H9 (cell line): ENCODE results near the gene SPATS1. TPM values are rescaled to one million over a fixed set of nuclear protein-coding genes. Genes with fewer than 3 reads are reported as not detected.
A peak's percentile ranks its signal among the peaks of the same experiment; 100 is the strongest.

ENCODE experiments used
- DNase-seq: peaks from one replicate; pipeline ENCODE4 v3.0.0-alpha.2; 2017
- H2AFZ ChIP-seq: one replicate; pipeline ENCODE4 v1.6.1; 2013; ENCODE audit warnings: mild to moderate bottlenecking, low read length, control low read depth, moderate library complexity
- H2AK5ac ChIP-seq: 2 replicates; pipeline ENCODE4 v1.6.1; 2013; ENCODE audit warnings: low read length, control low read depth, mixed read lengths; ENCODE audit not compliant: insufficient read length
- H2BK120ac ChIP-seq: one replicate; pipeline ENCODE4 v1.6.1; 2013; ENCODE audit warnings: low read depth, mild to moderate bottlenecking, low read length, control low read depth, inconsistent platforms; ENCODE audit not compliant: poor library complexity, severe bottlenecking
- H2BK12ac ChIP-seq: 2 replicates; pipeline ENCODE4 v1.6.1; 2013; ENCODE audit warnings: low read length, control low read depth, mixed read lengths, low read depth; ENCODE audit not compliant: insufficient read length
- H2BK15ac ChIP-seq: 2 replicates; pipeline ENCODE4 v1.6.1; 2013; ENCODE audit warnings: low read depth, low read length, control low read depth
- H2BK20ac ChIP-seq: one replicate; pipeline ENCODE4 v1.6.1; 2013; ENCODE audit warnings: low read depth, mild to moderate bottlenecking, low read length, control low read depth, inconsistent platforms; ENCODE audit not compliant: poor library complexity, severe bottlenecking
- H2BK5ac ChIP-seq: 2 replicates; pipeline ENCODE4 v1.6.1; 2013; ENCODE audit warnings: low read length, control low read depth, mixed read lengths; ENCODE audit not compliant: insufficient read length
- H3K14ac ChIP-seq: 2 replicates; pipeline ENCODE4 v1.6.1; 2013; ENCODE audit warnings: low read length, control low read depth; ENCODE audit not compliant: insufficient read depth
- H3K18ac ChIP-seq: 2 replicates; pipeline ENCODE4 v1.6.1; 2013; ENCODE audit warnings: low read depth, mild to moderate bottlenecking, mixed read lengths, low read length, control low read depth; ENCODE audit not compliant: insufficient read length
- H3K23ac ChIP-seq: 2 replicates; pipeline ENCODE4 v1.6.1; 2013; ENCODE audit warnings: low read length, control low read depth, mixed read lengths, low read depth; ENCODE audit not compliant: insufficient read length
- H3K23me2 ChIP-seq: 2 replicates; pipeline ENCODE4 v1.6.1; 2013; ENCODE audit warnings: low read depth, mild to moderate bottlenecking, mixed read lengths, low read length, control low read depth; ENCODE audit not compliant: insufficient read length, poor library complexity, severe bottlenecking
- H3K27ac ChIP-seq: 2 replicates; pipeline ENCODE4 v1.5.1; 2013; ENCODE audit warnings: low read length, control low read depth, mixed read lengths, low read depth; ENCODE audit not compliant: insufficient read length
- H3K27me3 ChIP-seq: 2 replicates; pipeline ENCODE4 v1.6.1; 2013; ENCODE audit warnings: low read length, control low read depth, inconsistent platforms; ENCODE audit not compliant: insufficient read depth
- H3K4ac ChIP-seq: 2 replicates; pipeline ENCODE4 v1.6.1; 2013; ENCODE audit warnings: low read depth, mild to moderate bottlenecking, control low read depth, inconsistent platforms, low read length, moderate library complexity
- H3K4me1 ChIP-seq: 2 replicates; pipeline ENCODE4 v1.6.1; 2013; ENCODE audit warnings: low read length, control low read depth, inconsistent platforms; ENCODE audit not compliant: insufficient read depth
- H3K4me2 ChIP-seq: 2 replicates; pipeline ENCODE4 v1.6.1; 2013; ENCODE audit warnings: low read length, control low read depth, mixed read lengths; ENCODE audit not compliant: insufficient read length, insufficient read depth
- H3K56ac ChIP-seq: 2 replicates; pipeline ENCODE4 v1.6.1; 2013; ENCODE audit warnings: low read depth, mild to moderate bottlenecking, mixed read lengths, low read length, control low read depth; ENCODE audit not compliant: insufficient read length
- H3K79me1 ChIP-seq: 2 replicates; pipeline ENCODE4 v1.6.1; 2013; ENCODE audit warnings: low read depth, mild to moderate bottlenecking, moderate library complexity, low read length, control low read depth, inconsistent platforms; ENCODE audit not compliant: insufficient read depth, poor library complexity, severe bottlenecking
- H3K79me2 ChIP-seq: 2 replicates; pipeline ENCODE4 v1.6.1; 2013; ENCODE audit warnings: low read length, control low read depth, inconsistent platforms; ENCODE audit not compliant: insufficient read depth
- H3K9ac ChIP-seq: 2 replicates; pipeline ENCODE4 v1.6.1; 2013; ENCODE audit warnings: low read length, control low read depth, mixed read lengths; ENCODE audit not compliant: insufficient read length; ENCODE audit errors: extremely low read depth
- H3K9me3 ChIP-seq: one replicate; pipeline ENCODE4 v1.6.1; 2013; ENCODE audit warnings: low read depth, low read length, inconsistent platforms; ENCODE audit not compliant: control insufficient read depth
- H3T11ph ChIP-seq: one replicate; pipeline ENCODE4 v1.6.1; 2013; ENCODE audit warnings: mild to moderate bottlenecking, low read length, control low read depth, inconsistent platforms
- H4K20me1 ChIP-seq: one replicate; pipeline ENCODE4 v1.6.1; 2013; ENCODE audit not compliant: control insufficient read depth, insufficient read length, insufficient read depth
- H4K5ac ChIP-seq: 2 replicates; pipeline ENCODE4 v1.6.1; 2013; ENCODE audit warnings: low read depth, mild to moderate bottlenecking, mixed read lengths, low read length, control low read depth; ENCODE audit not compliant: insufficient read length
- H4K8ac ChIP-seq: replicated peaks from 2 replicates; pipeline ENCODE4 v1.6.1; 2013; ENCODE audit warnings: low read length, control low read depth, mixed read lengths, low read depth; ENCODE audit not compliant: insufficient read length
- H4K91ac ChIP-seq: 2 replicates; pipeline ENCODE4 v1.6.1; 2013; ENCODE audit warnings: low read depth, mild to moderate bottlenecking, moderate library complexity, mixed read lengths, low read length, control low read depth; ENCODE audit not compliant: insufficient read length
- H3K27ac Mint-ChIP-seq, 3 experiments: 2 replicates in 2 of 3; 3 replicates in 1 of 3; pipeline ENCODE4 v1.8.0; 2020 to 2021; ENCODE audit warnings: mixed read lengths in 3 of 3, mild to moderate bottlenecking in 1 of 3, moderate library complexity in 1 of 3
- H3K27me3 Mint-ChIP-seq: 2 replicates; pipeline ENCODE4 v1.8.0; 2021; ENCODE audit warnings: low read depth, mild to moderate bottlenecking, moderate library complexity, mixed read lengths
- H3K36me3 Mint-ChIP-seq, 3 experiments: 2 replicates in 2 of 3; 3 replicates in 1 of 3; pipeline ENCODE4 v1.8.0; 2020 to 2021; ENCODE audit warnings: low read depth in 3 of 3, mixed read lengths in 3 of 3; ENCODE audit not compliant: insufficient read depth in 1 of 3
- H3K4me1 Mint-ChIP-seq, 2 experiments: 2 replicates each; pipeline ENCODE4 v1.8.0; 2020; ENCODE audit warnings: mixed read lengths in 2 of 2
- H3K4me3 Mint-ChIP-seq, 2 experiments: 2 replicates in 1 of 2; 3 replicates in 1 of 2; pipeline ENCODE4 v1.8.0; 2020 to 2021; ENCODE audit warnings: mild to moderate bottlenecking in 2 of 2, mixed read lengths in 2 of 2, moderate library complexity in 1 of 2
- H3K9me3 Mint-ChIP-seq, 2 experiments: 2 replicates in 1 of 2; 3 replicates in 1 of 2; pipeline ENCODE4 v1.8.0; 2020; ENCODE audit warnings: mild to moderate bottlenecking in 2 of 2, mixed read lengths in 2 of 2, moderate library complexity in 1 of 2
- WGBS: extraction: QIAGEN DNeasy Blood & Tissue Kit; methylation state at CpG from one replicate; pipeline ENCODE4 v1.1.7; 2013; ENCODE audit warnings: missing lambda C conversion rate, low lambda C conversion rate, mixed read lengths; ENCODE audit not compliant: insufficient read length; ENCODE audit errors: extremely low coverage; 5-methylcytosine and 5-hydroxymethylcytosine counted together
- total RNA-seq: library from RNA; stranded (reverse); gene quantifications from 2 replicates; pipeline ENCODE4 v1.2.1, GENCODE V29; 2021
- TF ChIP-seq, protein P1 (sequence below): fragments of 200-600 bp; sonication (generic); conservative IDR thresholded peaks from 3 replicates; pipeline ENCODE4 v1.8.0; 2021; ENCODE audit warnings: antibody characterized with exemption, mild to moderate bottlenecking

SPATS1 gene
- total RNA-seq, 1 experiment from 2014 or later, result not detected

DNA sequence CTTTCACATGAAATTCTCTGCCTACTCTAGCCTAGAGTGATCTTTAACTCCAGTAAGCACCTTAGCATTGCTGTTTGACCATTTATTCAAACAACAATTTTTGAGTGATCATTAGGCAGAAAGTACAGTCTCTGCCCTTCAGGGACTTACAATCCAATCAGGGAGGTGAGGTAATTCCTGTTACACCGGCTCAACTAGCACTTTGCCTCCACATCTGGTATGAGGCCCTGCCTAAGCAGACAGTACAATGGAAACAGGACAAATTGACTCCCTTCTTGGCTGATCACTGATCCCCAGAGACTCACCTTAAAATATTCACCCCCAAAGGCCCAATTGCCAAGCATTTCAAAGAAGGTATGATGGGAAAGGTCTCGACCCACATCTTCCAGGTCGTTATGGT lies 30.7 kb upstream of the SPATS1 start:
- Histone ChIP-seq H3K79me1 (peaks cover 5% of the 10 kb centered on the region), H3K4ac (no peak overlapping the region), H2BK20ac (no peak overlapping the region), H2AK5ac (no peak overlapping the region), H3K23me2 (peaks cover 4% of the 10 kb centered on the region), H3K4me2 (peak overlapping the region; percentile 85), H2BK120ac (no peak overlapping the region), H2BK15ac (no peak overlapping the region), H4K20me1 (no peaks in the 10 kb centered on the region), H3K9me3 (no peaks in the 10 kb centered on the region), H3K79me2 (peaks cover 6% of the 10 kb centered on the region; the same call in 1 of the 2 replicates), H3K4me1 (no peaks in the 10 kb centered on the region), H3K27ac (no peak overlapping the region), H4K8ac (no peak overlapping the region), H3T11ph (no peak overlapping the region), H4K5ac (no peak overlapping the region), H4K91ac (no peak overlapping the region), H3K18ac (no peak overlapping the region), H2BK12ac (no peak overlapping the region), H3K9ac (no peak overlapping the region), H3K56ac (no peak overlapping the region), H3K14ac (no peak overlapping the region), H2BK5ac (no peak overlapping the region), H2AFZ (no peak overlapping the region), H3K27me3 (peaks cover 2% of the 10 kb centered on the region; the same call in 1 of the 2 replicates), H3K23ac (no peak overlapping the region)
- Mint-ChIP-seq H3K4me3 (peak overlapping the region; percentile 92 to 95), H3K9me3 (no peaks in the 10 kb centered on the region), H3K27ac (peak overlapping the region in 2 of 3 experiments; percentile 38 to 66; a peak in 3 of 7 replicates), H3K36me3 (peaks cover 20 to 52% (median 47%) of the 10 kb centered on the region in 3 experiments), H3K27me3 (no peaks in the 10 kb centered on the region; the same call in 1 of the 2 replicates), H3K4me1 (peaks cover 12 to 17% of the 10 kb centered on the region in 2 experiments)
- TF ChIP-seq, protein P1, sequence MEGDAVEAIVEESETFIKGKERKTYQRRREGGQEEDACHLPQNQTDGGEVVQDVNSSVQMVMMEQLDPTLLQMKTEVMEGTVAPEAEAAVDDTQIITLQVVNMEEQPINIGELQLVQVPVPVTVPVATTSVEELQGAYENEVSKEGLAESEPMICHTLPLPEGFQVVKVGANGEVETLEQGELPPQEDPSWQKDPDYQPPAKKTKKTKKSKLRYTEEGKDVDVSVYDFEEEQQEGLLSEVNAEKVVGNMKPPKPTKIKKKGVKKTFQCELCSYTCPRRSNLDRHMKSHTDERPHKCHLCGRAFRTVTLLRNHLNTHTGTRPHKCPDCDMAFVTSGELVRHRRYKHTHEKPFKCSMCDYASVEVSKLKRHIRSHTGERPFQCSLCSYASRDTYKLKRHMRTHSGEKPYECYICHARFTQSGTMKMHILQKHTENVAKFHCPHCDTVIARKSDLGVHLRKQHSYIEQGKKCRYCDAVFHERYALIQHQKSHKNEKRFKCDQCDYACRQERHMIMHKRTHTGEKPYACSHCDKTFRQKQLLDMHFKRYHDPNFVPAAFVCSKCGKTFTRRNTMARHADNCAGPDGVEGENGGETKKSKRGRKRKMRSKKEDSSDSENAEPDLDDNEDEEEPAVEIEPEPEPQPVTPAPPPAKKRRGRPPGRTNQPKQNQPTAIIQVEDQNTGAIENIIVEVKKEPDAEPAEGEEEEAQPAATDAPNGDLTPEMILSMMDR, result no peak
- WGBS, result no CpG with 5 or more reads among the region's 3 CpGs
- DNase-seq, result no peak
